GM18870 (cell line): ENCODE measurements around the gene WAS.
"Not testable (repeated sequence)": the region's sequence is repeated elsewhere in the genome, so short reads cannot be mapped to it uniquely, and the experiment has no call there.

ENCODE experiments used
- ATAC-seq: cut with Tn5 transposase; IDR thresholded peaks from one replicate; pipeline ENCODE4 v1.9.1; 2021; ENCODE audit warnings: moderate library complexity; ENCODE audit not compliant: unreplicated experiment

The WAS gene

GRCh38 chrX:48683411-48683982 is at the start of gene WAS:
Gene WAS, plus strand, starts transcription at chrX:48683799. Its CDS starts 55 bp downstream, at chrX:48683854.
- no peak for ATAC-seq

- no peak for ATAC-seq
Measured at GRCh38 chrX:48636301-48636700, 47.3 kb upstream of the WAS start.

- no peak for ATAC-seq
Measured at GRCh38 chrX:48636776-48637175, 46.8 kb upstream of the WAS start.

GRCh38 chrX:48645669-48646068 is 37.9 kb upstream of the WAS start:
- no peak for ATAC-seq

GRCh38 chrX:48648336-48648751 is 35.3 kb upstream of the WAS start:
- no peak for ATAC-seq

- no peak for ATAC-seq
Measured at GRCh38 chrX:48649102-48649501, 34.5 kb upstream of the WAS start.

GRCh38 chrX:48652055-48652579 is 31.5 kb upstream of the WAS start:
- not testable (repeated sequence) for ATAC-seq

- ATAC-seq: not testable (repeated sequence)
Measured at GRCh38 chrX:48654746-48655145, 28.9 kb upstream of the WAS start.

- not testable (repeated sequence) for ATAC-seq
Measured at GRCh38 chrX:48659686-48660085, 23.9 kb upstream of the WAS start.

- ATAC-seq: no peak
Measured at GRCh38 chrX:48663241-48663640, 20.4 kb upstream of the WAS start.

GRCh38 chrX:48664156-48664555 is 19.4 kb upstream of the WAS start:
- no peak for ATAC-seq

- no peak for ATAC-seq
Measured at GRCh38 chrX:48665991-48666390, 17.6 kb upstream of the WAS start.

- no peak for ATAC-seq
Measured at GRCh38 chrX:48666649-48667048, 16.9 kb upstream of the WAS start.

- ATAC-seq: no peak
Measured at GRCh38 chrX:48667509-48667908, 16.1 kb upstream of the WAS start.

- not testable (repeated sequence) for ATAC-seq
Measured at GRCh38 chrX:48668187-48668586, 15.4 kb upstream of the WAS start.

GRCh38 chrX:48676106-48676892 is 7.3 kb upstream of the WAS start:
- ATAC-seq: peak; percentile 77

- no peak for ATAC-seq
Measured at GRCh38 chrX:48676893-48677270, 6.7 kb upstream of the WAS start.

- ATAC-seq: no peak
Measured at GRCh38 chrX:48677516-48677915, 6.1 kb upstream of the WAS start.

GRCh38 chrX:48680467-48680866 is 3.1 kb upstream of the WAS start:
- ATAC-seq: not testable (repeated sequence)

- not testable (repeated sequence) for ATAC-seq
Measured at GRCh38 chrX:48680925-48681324, 2.7 kb upstream of the WAS start.

- ATAC-seq: no peak
Measured at GRCh38 chrX:48681539-48682183, 1.9 kb upstream of the WAS start.

GRCh38 chrX:48682795-48683194 is 804 bp upstream of the WAS start:
- ATAC-seq: not testable (repeated sequence)
